ENCODE measurements around the gene LIPC.

Gene LIPC

GRCh38 chr15:58405865-58406264 lies 25.9 kb upstream of the LIPC start:
- DNase-seq (ENCODE audit: low read depth in 4 of 4, low spot score in 1 of 4): no peak

GRCh38 chr15:58406811-58407210 lies 25.0 kb upstream of the LIPC start:
- DNase-seq (ENCODE audit: low read depth in 4 of 4, low spot score in 1 of 4): no peak

- DNase-seq (ENCODE audit: low read depth in 4 of 4, low spot score in 1 of 4): no peak
Measured at GRCh38 chr15:58407236-58407775, 24.5 kb upstream of the LIPC start.

- no peak for DNase-seq (ENCODE audit: low read depth in 4 of 4, low spot score in 1 of 4)
Measured at GRCh38 chr15:58407778-58408177, 24.0 kb upstream of the LIPC start.

- no peak for DNase-seq (ENCODE audit: low read depth in 4 of 4, low spot score in 1 of 4)
Measured at GRCh38 chr15:58409861-58410260, 21.9 kb upstream of the LIPC start.

- peak in 1 of 4 experiments; percentile 8 for DNase-seq (ENCODE audit: low read depth in 4 of 4, low spot score in 1 of 4)
Measured at GRCh38 chr15:58410353-58410752, 21.4 kb upstream of the LIPC start.

- DNase-seq (ENCODE audit: low read depth in 4 of 4, low spot score in 1 of 4): no peak
Measured at GRCh38 chr15:58413253-58413652, 18.5 kb upstream of the LIPC start.

- DNase-seq (ENCODE audit: low read depth in 4 of 4, low spot score in 1 of 4): no peak
Measured at GRCh38 chr15:58415636-58416035, 16.2 kb upstream of the LIPC start.

GRCh38 chr15:58416963-58417362 lies 14.8 kb upstream of the LIPC start:
- no peak for DNase-seq (ENCODE audit: low read depth in 4 of 4, low spot score in 1 of 4)

GRCh38 chr15:58418135-58418534 lies 13.7 kb upstream of the LIPC start:
- DNase-seq (ENCODE audit: low read depth in 4 of 4, low spot score in 1 of 4): no peak

- DNase-seq (ENCODE audit: low read depth in 4 of 4, low spot score in 1 of 4): no peak
Measured at GRCh38 chr15:58419803-58420524, 11.8 kb upstream of the LIPC start.

GRCh38 chr15:58420579-58421043 lies 11.2 kb upstream of the LIPC start:
- DNase-seq (ENCODE audit: low read depth in 4 of 4, low spot score in 1 of 4): no peak

- DNase-seq (ENCODE audit: low read depth in 4 of 4, low spot score in 1 of 4): no peak
Measured at GRCh38 chr15:58423205-58423604, 8.6 kb upstream of the LIPC start.

- no peak for DNase-seq (ENCODE audit: low read depth in 4 of 4, low spot score in 1 of 4)
Measured at GRCh38 chr15:58423831-58424608, 7.8 kb upstream of the LIPC start.

- no peak for DNase-seq (ENCODE audit: low read depth in 4 of 4, low spot score in 1 of 4)
Measured at GRCh38 chr15:58424722-58425121, 7.1 kb upstream of the LIPC start.

GRCh38 chr15:58425185-58425584 lies 6.6 kb upstream of the LIPC start:
- DNase-seq (ENCODE audit: low read depth in 4 of 4, low spot score in 1 of 4): no peak

- DNase-seq (ENCODE audit: low read depth in 4 of 4, low spot score in 1 of 4): no peak
Measured at GRCh38 chr15:58425834-58426233, 6.0 kb upstream of the LIPC start.

GRCh38 chr15:58426501-58426900 lies 5.3 kb upstream of the LIPC start:
- DNase-seq (ENCODE audit: low read depth in 4 of 4, low spot score in 1 of 4): no peak

- no peak for DNase-seq (ENCODE audit: low read depth in 4 of 4, low spot score in 1 of 4)
Measured at GRCh38 chr15:58427987-58428386, 3.8 kb upstream of the LIPC start.

- DNase-seq (ENCODE audit: low read depth in 4 of 4, low spot score in 1 of 4): no peak
Measured at GRCh38 chr15:58430224-58430787, 1.5 kb upstream of the LIPC start.

GRCh38 chr15:58432401-58432800 lies 610 bp downstream of the LIPC start:
- DNase-seq (ENCODE audit: low read depth in 4 of 4, low spot score in 1 of 4): no peak
